GM12864 (cell line): Measurements from ENCODE around the gene CCDC157.
"Not testable (repeated sequence)": the region's sequence is repeated elsewhere in the genome, so short reads cannot be mapped to it uniquely, and the experiment has no call there.

Experiments
- DNase-seq: peaks from one replicate; pipeline ENCODE4 v3.0.0-alpha.2; 2011; ENCODE audit warnings: low read depth
- H3K4me3 ChIP-seq: 2 replicates; pipeline ENCODE4 v1.5.1; 2011; ENCODE audit warnings: mild to moderate bottlenecking, low read depth, low read length, control low read depth
- CTCF ChIP-seq: IDR thresholded peaks from 2 replicates; pipeline ENCODE4 v1.5.1; 2011; ENCODE audit warnings: low read depth, mild to moderate bottlenecking, moderate library complexity, low read length, control low read depth, inconsistent platforms; ENCODE audit errors: missing control alignments

Gene CCDC157

GRCh38 chr22:30402028-30402765 lies 45.4 kb downstream of the CCDC157 start:
- no peak for TF ChIP-seq CTCF
- H3K4me3 ChIP-seq, result no peak overlapping the region
- no peak for DNase-seq

- not testable (repeated sequence) for DNase-seq, H3K4me3 ChIP-seq
Measured at GRCh38 chr22:30402766-30403104, 45.9 kb downstream of the CCDC157 start.

GRCh38 chr22:30404307-30404706 lies 47.5 kb downstream of the CCDC157 start:
- DNase-seq, result no peak
- no peak overlapping the region for H3K4me3 ChIP-seq
- TF ChIP-seq CTCF, result no peak

- TF ChIP-seq CTCF, result no peak
- DNase-seq, result no peak
- no peak overlapping the region for H3K4me3 ChIP-seq
Measured at GRCh38 chr22:30405731-30406130, 48.9 kb downstream of the CCDC157 start.

GRCh38 chr22:30406400-30406799 lies 49.6 kb downstream of the CCDC157 start:
- TF ChIP-seq CTCF, result no peak
- no peak for DNase-seq
- no peak overlapping the region for H3K4me3 ChIP-seq

- DNase-seq, result no peak
- no peak for TF ChIP-seq CTCF
Measured at GRCh38 chr22:30408388-30409102, 51.7 kb downstream of the CCDC157 start.

GRCh38 chr22:30411780-30412179 lies 55.0 kb downstream of the CCDC157 start:
- TF ChIP-seq CTCF, result no peak
- no peak overlapping the region for H3K4me3 ChIP-seq
- DNase-seq, result no peak

More at GRCh38 chr22:30408388-30409102, 51.7 kb downstream of the CCDC157 start:
- no peak overlapping the region for H3K4me3 ChIP-seq
